Endothelial cell (in vitro differentiated cells): ENCODE measurements around the gene GAB2. TPM values are rescaled to one million over a fixed set of nuclear protein-coding genes. Genes with fewer than 3 reads are reported as not detected.
A peak's percentile ranks its signal among the peaks of the same experiment; 100 is the strongest.

Experiments used
- DNase-seq: peaks from one replicate; pipeline ENCODE4 v3.0.0; 2021; ENCODE audit warnings: low spot score
- H3K27ac Mint-ChIP-seq: one replicate; pipeline ENCODE4 v1.8.0; 2021; ENCODE audit warnings: mixed read lengths, inconsistent platforms; ENCODE audit not compliant: unreplicated experiment
- H3K27me3 Mint-ChIP-seq: one replicate; pipeline ENCODE4 v1.8.0; 2021; ENCODE audit warnings: mild to moderate bottlenecking, moderate library complexity, mixed read lengths, inconsistent platforms; ENCODE audit not compliant: unreplicated experiment
- H3K36me3 Mint-ChIP-seq: one replicate; pipeline ENCODE4 v1.8.0; 2021; ENCODE audit warnings: mild to moderate bottlenecking, low read depth, mixed read lengths, inconsistent platforms; ENCODE audit not compliant: unreplicated experiment
- H3K4me1 Mint-ChIP-seq: one replicate; pipeline ENCODE4 v1.8.0; 2021; ENCODE audit warnings: mild to moderate bottlenecking, mixed read lengths, inconsistent platforms; ENCODE audit not compliant: unreplicated experiment
- H3K4me3 Mint-ChIP-seq: one replicate; pipeline ENCODE4 v1.8.0; 2021; ENCODE audit warnings: mild to moderate bottlenecking, mixed read lengths, inconsistent platforms; ENCODE audit not compliant: unreplicated experiment
- H3K9me3 Mint-ChIP-seq: one replicate; pipeline ENCODE4 v1.8.0; 2021; ENCODE audit warnings: mixed read lengths, inconsistent platforms; ENCODE audit not compliant: unreplicated experiment
- CTCF ChIP-seq: fragments of 200-600 bp; sonication (generic); IDR thresholded peaks from one replicate; pipeline ENCODE4 v1.5.0; 2021; ENCODE audit warnings: antibody characterized with exemption; ENCODE audit not compliant: unreplicated experiment
- total RNA-seq: library from RNA; stranded (reverse); fragmentation: NEBNext Ultra II Directional; extraction: Animal tissue kit (Norgen Biotek cat#: 25700); gene quantifications from one replicate; pipeline ENCODE4 v1.2.1, GENCODE V29; 2021; ENCODE audit not compliant: unreplicated experiment

Gene GAB2
- total RNA-seq, 1 donor from 2014 or later: 81.0 TPM

- no peak for DNase-seq
- no peak overlapping the region for H3K27ac Mint-ChIP-seq
- H3K4me3 Mint-ChIP-seq: no peak overlapping the region
- H3K9me3 Mint-ChIP-seq: no peaks in the 10 kb centered on the region
- H3K27me3 Mint-ChIP-seq: no peaks in the 10 kb centered on the region
- no peak for TF ChIP-seq CTCF
- H3K36me3 Mint-ChIP-seq: peaks cover 12% of the 10 kb centered on the region
- peaks cover 24% of the 10 kb centered on the region for H3K4me1 Mint-ChIP-seq
Observed at GRCh38 chr11:78257654-78258053, 160.0 kb downstream of the GAB2 start.

GRCh38 chr11:78256962-78257361, 160.7 kb downstream of the GAB2 start:
- TF ChIP-seq CTCF: no peak
- Mint-ChIP-seq H3K27ac (no peak overlapping the region), H3K4me1 (peaks cover 28% of the 10 kb centered on the region), H3K36me3 (peaks cover 14% of the 10 kb centered on the region), H3K9me3 (no peaks in the 10 kb centered on the region), H3K4me3 (no peak overlapping the region), H3K27me3 (no peaks in the 10 kb centered on the region)
- DNase-seq: peak; percentile 6

- H3K27me3 Mint-ChIP-seq: no peaks in the 10 kb centered on the region
- no peaks in the 10 kb centered on the region for H3K9me3 Mint-ChIP-seq
- no peak overlapping the region for H3K4me3 Mint-ChIP-seq
- peaks cover 32% of the 10 kb centered on the region for H3K4me1 Mint-ChIP-seq
- no peak overlapping the region for H3K27ac Mint-ChIP-seq
- no peak for TF ChIP-seq CTCF
- peaks cover 14% of the 10 kb centered on the region for H3K36me3 Mint-ChIP-seq
- DNase-seq: no peak
Observed at GRCh38 chr11:78255919-78256318, 161.7 kb downstream of the GAB2 start.

- no peaks in the 10 kb centered on the region for H3K27me3 Mint-ChIP-seq
- no peak for DNase-seq
- no peak overlapping the region for H3K27ac Mint-ChIP-seq
- no peak overlapping the region for H3K4me3 Mint-ChIP-seq
- TF ChIP-seq CTCF: no peak
- H3K36me3 Mint-ChIP-seq: peaks cover 20% of the 10 kb centered on the region
- H3K9me3 Mint-ChIP-seq: no peaks in the 10 kb centered on the region
- peaks cover 35% of the 10 kb centered on the region for H3K4me1 Mint-ChIP-seq
Observed at GRCh38 chr11:78254268-78254667, 163.4 kb downstream of the GAB2 start.

GRCh38 chr11:78253797-78254196, 163.8 kb downstream of the GAB2 start:
- no peak for TF ChIP-seq CTCF
- H3K9me3 Mint-ChIP-seq: no peaks in the 10 kb centered on the region

More at GRCh38 chr11:78253797-78254196, 163.8 kb downstream of the GAB2 start:
- H3K27me3 Mint-ChIP-seq: no peaks in the 10 kb centered on the region
- H3K36me3 Mint-ChIP-seq: peaks cover 23% of the 10 kb centered on the region
- DNase-seq: no peak
- H3K27ac Mint-ChIP-seq: no peak overlapping the region
- H3K4me1 Mint-ChIP-seq: peaks cover 35% of the 10 kb centered on the region
- H3K4me3 Mint-ChIP-seq: no peak overlapping the region
